ENCODE data around the gene ISG15.

DNA sequence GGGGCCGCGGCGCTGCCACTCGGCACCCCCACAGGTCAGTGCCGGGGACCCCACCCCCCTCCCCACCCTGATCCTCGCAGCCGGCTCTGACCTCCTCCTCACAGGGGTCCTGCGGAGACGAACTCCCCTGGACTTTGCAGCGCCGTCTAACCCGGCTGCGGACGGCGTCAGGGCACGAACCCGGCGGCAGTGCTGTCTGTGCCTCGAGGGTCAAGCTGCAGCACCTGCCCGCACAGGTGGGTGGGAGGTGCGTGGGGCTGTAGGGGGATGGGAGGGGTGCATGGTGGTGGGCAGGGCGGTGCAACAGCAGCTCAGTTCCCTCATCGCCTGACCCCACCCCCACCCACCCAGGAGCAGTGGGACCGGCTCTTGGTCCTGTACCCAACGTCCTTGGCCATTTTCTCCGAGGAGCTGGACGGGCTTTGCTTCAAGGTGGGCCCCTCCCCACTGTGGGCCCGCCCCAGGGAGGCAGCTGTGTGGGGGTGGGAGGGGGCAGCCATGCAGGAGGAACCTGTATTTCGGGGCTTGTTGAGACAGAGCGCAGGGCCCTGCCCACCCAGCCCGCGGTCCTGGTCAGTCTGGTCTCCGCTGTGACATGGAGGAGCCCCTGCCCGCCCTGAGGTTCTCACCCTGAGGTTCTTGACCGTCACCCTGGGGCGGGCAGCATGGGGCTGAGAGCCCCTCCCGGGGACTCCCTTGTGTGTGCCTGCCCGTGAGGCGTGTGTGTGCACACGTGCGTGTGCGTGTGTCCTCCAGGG, 42.1 kb upstream of the ISG15 start:
- TF ChIP-seq, protein P1, sequence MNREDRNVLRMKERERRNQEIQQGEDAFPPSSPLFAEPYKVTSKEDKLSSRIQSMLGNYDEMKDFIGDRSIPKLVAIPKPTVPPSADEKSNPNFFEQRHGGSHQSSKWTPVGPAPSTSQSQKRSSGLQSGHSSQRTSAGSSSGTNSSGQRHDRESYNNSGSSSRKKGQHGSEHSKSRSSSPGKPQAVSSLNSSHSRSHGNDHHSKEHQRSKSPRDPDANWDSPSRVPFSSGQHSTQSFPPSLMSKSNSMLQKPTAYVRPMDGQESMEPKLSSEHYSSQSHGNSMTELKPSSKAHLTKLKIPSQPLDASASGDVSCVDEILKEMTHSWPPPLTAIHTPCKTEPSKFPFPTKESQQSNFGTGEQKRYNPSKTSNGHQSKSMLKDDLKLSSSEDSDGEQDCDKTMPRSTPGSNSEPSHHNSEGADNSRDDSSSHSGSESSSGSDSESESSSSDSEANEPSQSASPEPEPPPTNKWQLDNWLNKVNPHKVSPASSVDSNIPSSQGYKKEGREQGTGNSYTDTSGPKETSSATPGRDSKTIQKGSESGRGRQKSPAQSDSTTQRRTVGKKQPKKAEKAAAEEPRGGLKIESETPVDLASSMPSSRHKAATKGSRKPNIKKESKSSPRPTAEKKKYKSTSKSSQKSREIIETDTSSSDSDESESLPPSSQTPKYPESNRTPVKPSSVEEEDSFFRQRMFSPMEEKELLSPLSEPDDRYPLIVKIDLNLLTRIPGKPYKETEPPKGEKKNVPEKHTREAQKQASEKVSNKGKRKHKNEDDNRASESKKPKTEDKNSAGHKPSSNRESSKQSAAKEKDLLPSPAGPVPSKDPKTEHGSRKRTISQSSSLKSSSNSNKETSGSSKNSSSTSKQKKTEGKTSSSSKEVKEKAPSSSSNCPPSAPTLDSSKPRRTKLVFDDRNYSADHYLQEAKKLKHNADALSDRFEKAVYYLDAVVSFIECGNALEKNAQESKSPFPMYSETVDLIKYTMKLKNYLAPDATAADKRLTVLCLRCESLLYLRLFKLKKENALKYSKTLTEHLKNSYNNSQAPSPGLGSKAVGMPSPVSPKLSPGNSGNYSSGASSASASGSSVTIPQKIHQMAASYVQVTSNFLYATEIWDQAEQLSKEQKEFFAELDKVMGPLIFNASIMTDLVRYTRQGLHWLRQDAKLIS (CRISPR knock-in tag; IDR thresholded peaks at IDR 0.05) = no peak
- TF ChIP-seq JUND (IDR thresholded peaks at IDR 0.05; ENCODE audit: borderline replicate concordance, low read depth, low read length) (no peak), JUND (tag; IDR thresholded peaks at IDR 0.05; ENCODE audit: borderline replicate concordance, low read depth, low read length) (no peak), TCF3 (CRISPR knock-in tag; IDR thresholded peaks at IDR 0.05) (no peak), TBP (optimal IDR thresholded peaks at IDR 0.05; ENCODE audit: low read depth, low read length) (no peak), ZC3H4 (CRISPR knock-in tag; IDR thresholded peaks at IDR 0.05; ENCODE audit: borderline replicate concordance) (no peak), NRF1 (conservative IDR thresholded peaks at IDR 0.05 in 1 of 2, IDR thresholded peaks at IDR 0.05 in 1 of 2) (no peak)
- TF ChIP-seq, protein P2, sequence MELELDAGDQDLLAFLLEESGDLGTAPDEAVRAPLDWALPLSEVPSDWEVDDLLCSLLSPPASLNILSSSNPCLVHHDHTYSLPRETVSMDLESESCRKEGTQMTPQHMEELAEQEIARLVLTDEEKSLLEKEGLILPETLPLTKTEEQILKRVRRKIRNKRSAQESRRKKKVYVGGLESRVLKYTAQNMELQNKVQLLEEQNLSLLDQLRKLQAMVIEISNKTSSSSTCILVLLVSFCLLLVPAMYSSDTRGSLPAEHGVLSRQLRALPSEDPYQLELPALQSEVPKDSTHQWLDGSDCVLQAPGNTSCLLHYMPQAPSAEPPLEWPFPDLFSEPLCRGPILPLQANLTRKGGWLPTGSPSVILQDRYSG (tag; conservative IDR thresholded peaks at IDR 0.05; ENCODE audit: low read depth) = no peak
- TF ChIP-seq, protein P3, sequence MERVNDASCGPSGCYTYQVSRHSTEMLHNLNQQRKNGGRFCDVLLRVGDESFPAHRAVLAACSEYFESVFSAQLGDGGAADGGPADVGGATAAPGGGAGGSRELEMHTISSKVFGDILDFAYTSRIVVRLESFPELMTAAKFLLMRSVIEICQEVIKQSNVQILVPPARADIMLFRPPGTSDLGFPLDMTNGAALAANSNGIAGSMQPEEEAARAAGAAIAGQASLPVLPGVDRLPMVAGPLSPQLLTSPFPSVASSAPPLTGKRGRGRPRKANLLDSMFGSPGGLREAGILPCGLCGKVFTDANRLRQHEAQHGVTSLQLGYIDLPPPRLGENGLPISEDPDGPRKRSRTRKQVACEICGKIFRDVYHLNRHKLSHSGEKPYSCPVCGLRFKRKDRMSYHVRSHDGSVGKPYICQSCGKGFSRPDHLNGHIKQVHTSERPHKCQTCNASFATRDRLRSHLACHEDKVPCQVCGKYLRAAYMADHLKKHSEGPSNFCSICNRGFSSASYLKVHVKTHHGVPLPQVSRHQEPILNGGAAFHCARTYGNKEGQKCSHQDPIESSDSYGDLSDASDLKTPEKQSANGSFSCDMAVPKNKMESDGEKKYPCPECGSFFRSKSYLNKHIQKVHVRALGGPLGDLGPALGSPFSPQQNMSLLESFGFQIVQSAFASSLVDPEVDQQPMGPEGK (CRISPR knock-in tag; IDR thresholded peaks at IDR 0.05; ENCODE audit: borderline replicate concordance) = no peak
